T follicular helper cell (primary cell): ENCODE results near the gene PTGES2.
"Not testable (repeated sequence)": the region's sequence is repeated elsewhere in the genome, so short reads cannot be mapped to it uniquely, and the experiment has no call there.

Experiments
- DNase-seq: peaks from one replicate; pipeline ENCODE4 v3.0.0-alpha.2; 2020; ENCODE audit warnings: low read depth

PTGES2 gene

GRCh38 chr9:128087262-128087661, 40.3 kb downstream of the PTGES2 start:
- no peak for DNase-seq

GRCh38 chr9:128085943-128086342, 41.6 kb downstream of the PTGES2 start:
- DNase-seq, result no peak

DNA sequence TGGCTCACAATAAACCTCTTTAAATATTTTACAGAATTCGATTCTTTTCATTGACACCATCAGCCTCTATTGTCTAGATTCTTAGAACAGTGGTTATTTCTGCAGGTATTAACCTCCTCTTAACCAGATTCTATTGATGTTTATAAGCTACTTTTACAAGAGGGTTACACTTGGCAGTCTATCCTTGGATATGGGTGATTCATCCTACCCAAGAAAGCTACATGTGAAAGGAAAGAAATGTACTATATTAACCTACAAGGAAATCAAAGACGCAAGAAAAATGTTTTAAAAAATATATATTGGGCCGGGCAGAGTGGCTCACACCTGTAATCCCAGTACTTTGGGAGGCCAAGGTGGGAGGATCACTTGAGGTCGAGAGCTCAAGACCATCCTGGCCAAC, 42.8 kb downstream of the PTGES2 start:
- no peak for DNase-seq

DNA sequence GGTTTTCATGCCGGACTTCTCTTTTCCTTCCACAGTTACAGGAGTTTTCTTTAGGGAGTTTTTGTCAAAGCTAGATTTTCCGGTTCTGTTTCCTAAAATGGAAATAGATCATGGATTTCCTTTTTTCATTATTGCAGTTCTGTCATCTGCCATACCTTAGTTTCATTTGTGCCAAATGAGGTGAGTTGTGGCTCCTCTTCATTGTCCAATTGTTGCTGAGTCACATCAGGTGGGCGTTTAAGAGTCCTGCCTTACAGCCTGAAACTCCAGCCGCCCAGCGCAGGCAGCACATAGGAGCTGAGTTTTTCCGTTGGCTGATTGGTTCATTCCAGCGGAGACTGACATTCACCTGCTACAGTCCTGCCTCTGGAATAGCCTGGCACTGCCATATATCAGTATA, 45.4 kb downstream of the PTGES2 start:
- DNase-seq, result no peak

DNA sequence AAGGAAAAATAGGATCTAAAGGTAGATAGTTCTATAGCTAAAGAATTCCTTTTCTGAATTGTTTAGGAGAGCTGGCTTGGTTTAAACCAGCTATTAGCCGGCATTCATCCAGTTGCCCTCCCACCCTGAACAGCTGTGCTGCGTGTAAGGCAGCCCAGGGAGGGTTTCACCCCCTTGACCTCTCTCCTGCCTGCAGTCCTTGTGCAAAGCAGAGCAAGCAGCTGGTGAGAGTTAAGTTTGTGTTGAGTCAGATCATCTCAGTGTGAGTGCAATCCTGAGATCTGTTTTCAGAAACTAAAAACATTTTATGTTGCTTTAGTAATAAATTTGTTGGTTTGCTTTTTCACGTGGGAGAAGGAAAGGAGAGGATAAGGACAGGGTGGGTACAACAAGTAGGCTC, 46.5 kb downstream of the PTGES2 start:
- DNase-seq, result no peak

DNA sequence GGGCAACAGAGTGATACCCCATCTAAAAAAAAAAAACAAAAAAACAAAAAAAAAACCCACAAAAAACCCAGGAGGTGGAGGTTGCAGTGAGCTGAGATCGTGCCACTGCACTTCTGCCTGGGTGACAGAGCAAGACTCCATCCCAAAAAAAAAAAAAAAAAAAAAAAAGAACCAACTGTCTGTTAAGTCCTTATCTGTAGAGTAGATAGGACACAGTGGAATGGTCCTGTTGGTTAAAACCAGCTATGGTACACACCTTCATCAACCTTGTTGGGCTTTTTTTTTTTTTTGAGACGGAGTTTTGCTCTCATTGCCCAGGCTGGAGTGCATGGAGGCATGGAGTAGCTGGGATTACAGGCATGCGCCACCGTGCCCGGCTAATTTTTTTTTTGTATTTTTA, 47.3 kb downstream of the PTGES2 start:
- DNase-seq, result no peak

- DNase-seq, result no peak
Observed at GRCh38 chr9:128078504-128079434, 48.8 kb downstream of the PTGES2 start.

DNA sequence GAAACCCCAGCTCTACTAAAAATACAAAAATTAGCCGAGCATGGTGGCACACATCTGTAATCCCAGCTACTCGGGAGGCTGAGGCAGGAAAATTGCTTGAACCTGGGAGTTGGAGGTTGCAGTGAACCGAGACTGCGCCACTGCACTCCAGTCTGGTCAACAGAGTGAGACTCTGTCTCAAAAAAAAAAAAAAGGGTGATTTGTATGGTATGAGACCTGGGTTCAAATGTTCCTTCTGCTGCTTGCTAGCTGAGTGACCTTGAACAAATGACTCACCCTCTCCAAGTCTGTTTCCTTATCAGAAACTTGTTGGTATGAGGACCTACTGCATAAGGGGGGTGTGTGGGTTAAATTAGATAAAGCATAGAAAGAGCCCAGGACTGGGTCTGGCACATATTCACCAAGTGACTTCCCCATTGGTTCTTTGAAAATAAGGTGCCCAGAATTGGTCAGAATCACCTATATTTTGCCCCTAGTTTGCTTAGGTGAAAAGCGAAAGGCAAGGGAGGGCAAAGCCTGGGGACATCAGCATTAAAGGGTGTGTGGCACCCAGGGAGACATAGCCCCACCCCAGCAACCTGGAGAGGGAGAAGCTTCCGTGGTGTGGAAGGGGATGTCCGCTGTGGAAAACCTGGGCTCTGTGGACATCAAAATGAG, 49.6 kb downstream of the PTGES2 start:
- DNase-seq, result no peak

DNA sequence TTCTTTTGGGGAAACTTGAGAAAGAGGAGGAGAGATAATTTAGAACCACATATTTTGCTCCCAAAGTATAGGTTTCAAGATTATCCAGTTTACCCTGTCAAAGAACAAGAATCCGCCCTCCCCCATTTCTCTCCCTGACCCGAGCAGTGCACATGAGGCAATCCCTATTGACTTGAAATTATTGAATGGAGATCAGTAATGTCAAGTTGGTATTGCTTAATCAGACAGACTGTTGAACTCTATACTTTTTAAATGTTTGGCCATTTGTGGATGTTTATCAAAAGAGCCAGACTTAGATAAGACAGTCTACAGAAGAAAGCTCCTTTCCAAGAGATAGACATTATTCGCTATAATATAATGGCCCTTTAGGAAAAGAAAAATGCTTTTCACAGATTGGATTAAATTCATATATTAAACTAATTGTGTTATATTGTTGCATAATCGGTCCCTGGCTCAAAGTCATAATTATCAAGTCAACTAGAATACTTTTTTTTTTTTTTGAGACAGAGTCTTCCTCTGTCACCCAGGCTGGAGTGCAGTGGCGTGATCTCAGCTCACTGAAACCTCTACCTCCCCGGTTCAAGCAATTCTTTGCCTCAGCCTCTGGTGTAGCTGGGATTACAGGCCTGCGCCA, 54.2 kb downstream of the PTGES2 start:
- DNase-seq, result no peak

GRCh38 chr9:128072144-128073021, 55.1 kb downstream of the PTGES2 start:
- DNase-seq, result peak; percentile 39

GRCh38 chr9:128071475-128071874, 56.1 kb downstream of the PTGES2 start:
- DNase-seq, result not testable (repeated sequence)

DNA sequence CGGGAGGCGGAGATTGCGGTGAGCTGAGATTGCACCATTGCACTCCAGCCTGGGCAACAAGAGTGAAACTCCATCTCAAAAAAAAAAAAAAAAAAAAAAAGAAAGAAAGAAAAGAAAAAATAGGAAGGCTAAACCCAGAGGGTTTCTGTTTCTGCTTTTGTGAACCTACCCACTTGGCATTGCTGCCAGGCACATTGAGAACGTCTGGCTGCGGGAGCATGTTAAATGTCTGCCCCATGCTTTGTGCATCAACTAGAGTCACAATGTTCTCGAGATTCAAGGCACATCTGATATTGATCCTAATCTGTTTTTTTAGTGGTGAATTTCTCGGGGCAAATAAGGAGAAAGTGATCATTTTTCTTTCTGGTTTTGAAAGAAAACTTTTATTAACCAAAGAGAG, 56.7 kb downstream of the PTGES2 start:
- DNase-seq, result no peak
